HG03103 (cell line): ENCODE results near the gene TNRC6B.

Experiments
- ATAC-seq: cut with Tn5 transposase; IDR thresholded peaks from one replicate; pipeline ENCODE4 v1.9.1; 2021; ENCODE audit warnings: low read depth; ENCODE audit not compliant: unreplicated experiment

The TNRC6B gene

GRCh38 chr22:40237788-40238424, 60.2 kb downstream of the TNRC6B start:
- ATAC-seq, result no peak

DNA sequence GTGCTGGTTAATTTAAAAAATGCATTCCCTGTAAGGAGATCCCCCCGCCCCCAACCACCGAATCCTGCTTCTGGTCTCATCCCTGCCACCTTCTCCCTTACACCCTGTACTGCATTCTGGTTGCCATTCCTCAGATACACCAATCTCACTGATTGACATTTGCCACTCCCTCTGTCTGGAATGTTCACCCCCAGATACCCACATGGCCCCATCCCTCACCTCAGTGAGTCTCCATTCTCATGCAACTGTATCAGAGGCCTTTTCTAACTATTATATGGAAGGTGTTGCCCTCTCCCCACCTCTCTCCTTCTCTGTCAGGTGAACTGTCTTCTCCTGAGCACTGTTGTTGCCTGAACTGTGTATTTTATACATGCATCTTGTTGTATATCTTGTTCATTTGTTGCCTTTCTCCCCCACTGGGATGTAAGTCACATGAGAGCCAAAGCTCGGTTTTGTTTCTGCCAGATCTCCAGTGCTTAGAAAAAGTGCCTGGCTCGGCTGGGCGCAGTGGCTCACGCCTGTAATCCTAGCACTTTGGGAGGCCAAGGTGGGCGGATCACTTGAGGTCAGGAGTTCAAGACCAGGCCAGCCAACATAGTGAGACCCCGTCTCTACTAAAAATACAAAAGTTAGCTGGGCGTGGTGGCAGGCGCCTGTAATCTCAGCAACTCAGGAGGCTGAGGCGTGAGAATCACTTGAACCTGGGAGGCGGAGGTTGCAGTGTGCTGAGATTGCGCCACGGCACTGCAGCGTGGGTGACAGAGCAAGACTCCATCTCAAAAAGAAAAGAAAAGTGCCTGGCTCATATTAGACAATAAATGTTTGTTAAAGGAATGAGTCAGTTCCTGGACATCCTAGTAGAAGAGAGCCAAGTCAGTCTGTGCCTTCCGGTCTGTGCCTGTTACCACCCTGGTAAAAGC, 61.0 kb downstream of the TNRC6B start:
- ATAC-seq, result no peak

DNA sequence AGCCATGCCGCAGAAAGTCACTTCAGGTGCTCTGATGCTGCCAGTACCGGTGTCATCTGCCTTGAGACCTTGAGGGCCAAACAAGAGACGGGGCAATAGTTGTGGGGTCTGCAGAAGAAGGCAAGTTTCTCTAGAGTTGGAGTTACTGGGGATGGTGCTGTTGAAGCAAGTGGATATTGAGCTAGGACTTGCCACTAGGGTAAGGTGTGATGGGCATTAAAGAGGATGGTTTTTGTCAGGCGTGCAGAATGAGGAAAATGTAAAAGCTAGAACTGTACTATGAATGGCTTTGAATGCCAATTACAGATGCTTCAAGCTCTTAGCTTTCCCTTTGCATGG, 61.6 kb downstream of the TNRC6B start:
- ATAC-seq, result no peak

DNA sequence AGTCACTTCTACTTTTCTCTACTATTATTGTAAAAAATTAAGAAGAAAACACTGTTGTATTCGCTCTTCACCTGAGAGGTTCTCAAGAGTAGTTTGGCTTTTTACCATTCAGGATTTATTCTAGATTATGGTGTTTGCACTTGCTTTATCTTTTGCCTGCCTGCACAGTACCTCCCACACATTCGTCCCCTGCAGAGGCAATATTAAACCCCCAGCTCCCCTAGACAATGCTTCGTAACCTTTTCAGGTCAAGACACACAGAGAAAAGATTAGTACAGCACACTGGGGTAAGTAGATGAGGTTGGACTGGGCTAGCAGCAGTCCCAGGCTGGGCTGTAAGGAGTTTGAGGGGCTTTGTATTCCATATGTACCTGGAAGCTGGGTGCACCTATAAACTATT, 62.4 kb downstream of the TNRC6B start:
- no peak for ATAC-seq

GRCh38 chr22:40240686-40241085, 63.0 kb downstream of the TNRC6B start:
- no peak for ATAC-seq

GRCh38 chr22:40241200-40241763, 63.6 kb downstream of the TNRC6B start:
- no peak for ATAC-seq

- no peak for ATAC-seq
Measured at GRCh38 chr22:40243891-40244290, 66.2 kb downstream of the TNRC6B start.

DNA sequence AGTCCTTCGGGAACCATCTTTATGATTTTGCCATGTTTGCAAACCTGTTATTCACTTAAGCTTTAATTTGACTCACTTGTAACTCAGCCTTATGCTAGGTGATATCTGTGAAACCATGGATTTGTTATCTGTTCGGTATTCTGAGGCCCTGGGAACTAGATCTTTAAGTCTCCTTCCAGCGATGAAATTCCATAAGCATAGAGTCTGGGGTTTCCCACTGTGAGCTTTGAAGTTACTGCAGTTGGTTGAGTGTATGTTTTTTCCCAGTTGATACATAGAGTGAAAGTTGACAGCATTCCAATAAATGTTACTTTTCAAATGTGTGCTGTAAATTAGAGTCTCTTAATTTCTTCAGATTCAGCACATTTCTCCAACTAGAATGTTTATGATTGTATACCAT, 66.9 kb downstream of the TNRC6B start:
- no peak for ATAC-seq

DNA sequence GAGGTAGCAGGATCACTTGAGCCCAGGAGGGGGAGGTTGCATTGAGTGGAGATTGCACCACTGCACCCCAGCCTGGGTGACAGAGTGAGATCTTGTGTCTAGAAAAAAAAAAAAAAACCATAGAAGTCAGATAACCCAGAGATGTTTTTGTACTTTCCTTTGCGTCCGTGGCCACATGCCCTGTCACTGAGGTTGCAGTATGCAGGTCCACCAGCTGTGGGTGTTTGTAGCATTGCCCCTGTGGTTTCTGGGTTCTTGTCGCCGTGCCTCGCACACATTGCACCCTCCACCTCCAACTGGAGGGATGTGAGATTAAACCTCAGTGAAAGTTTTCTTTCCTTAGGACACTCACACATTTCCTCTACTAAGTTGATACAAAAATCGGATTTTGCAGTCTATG, 70.3 kb downstream of the TNRC6B start:
- no peak for ATAC-seq

- ATAC-seq, result no peak
Measured at GRCh38 chr22:40249286-40249685, 71.6 kb downstream of the TNRC6B start.

DNA sequence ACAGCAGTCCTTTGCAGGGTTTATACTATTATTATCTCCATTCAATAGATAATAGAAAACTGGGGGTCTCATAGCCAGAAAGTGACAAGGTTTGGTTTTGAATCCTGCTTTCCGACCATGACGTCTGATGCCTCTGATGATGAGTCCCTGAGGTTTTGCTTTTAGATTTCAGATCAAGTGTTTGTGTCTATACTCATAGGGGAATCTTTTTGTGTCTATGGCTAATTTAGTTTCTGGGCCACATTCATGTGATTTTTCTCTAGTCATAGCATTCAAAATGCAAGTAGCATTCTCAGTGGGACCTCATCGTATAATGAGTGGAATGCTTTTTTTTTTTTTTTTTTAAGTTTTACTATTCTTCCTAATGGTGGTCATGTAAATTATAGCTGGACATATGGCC, 72.9 kb downstream of the TNRC6B start:
- ATAC-seq, result no peak

DNA sequence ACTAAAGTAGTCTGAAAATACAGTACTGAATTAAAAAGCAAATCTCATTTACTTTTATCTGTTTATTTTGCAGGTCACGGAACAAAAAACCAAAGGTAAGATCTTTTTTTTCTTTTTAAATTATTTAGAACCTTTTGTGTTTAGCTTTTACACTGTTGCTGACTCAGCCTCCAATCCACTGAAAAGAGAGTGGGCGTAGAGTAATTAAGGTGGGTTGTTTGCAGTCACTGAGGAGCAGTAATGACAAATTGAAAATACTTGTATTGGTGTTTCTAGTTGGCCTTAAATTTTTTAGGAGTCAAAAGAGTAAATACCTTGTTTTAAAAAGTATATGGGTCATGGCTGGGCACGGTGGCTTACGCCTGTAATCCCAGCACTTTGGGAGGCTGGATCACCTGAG, 73.4 kb downstream of the TNRC6B start:
- ATAC-seq, result no peak

- no peak for ATAC-seq
Measured at GRCh38 chr22:40252146-40252545, 74.4 kb downstream of the TNRC6B start.

DNA sequence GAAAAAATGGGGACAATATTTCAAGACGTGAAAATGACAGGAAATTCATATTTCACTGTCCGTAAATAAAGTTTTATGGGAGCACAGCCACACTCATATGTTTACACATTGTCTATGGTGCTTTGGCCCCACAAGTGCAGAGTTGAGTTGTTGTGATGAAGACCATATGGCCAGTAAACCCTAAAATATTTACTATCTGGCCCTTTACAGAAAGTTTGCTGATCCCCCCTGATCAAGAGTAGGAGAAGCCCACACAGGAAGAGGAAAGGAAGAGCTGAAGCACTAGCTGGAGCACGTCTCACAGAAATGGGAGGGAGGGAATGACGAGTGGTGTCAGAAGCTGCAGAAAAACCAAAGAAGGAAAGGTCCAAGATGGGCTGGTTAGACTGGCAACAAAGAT, 78.8 kb downstream of the TNRC6B start:
- no peak for ATAC-seq

GRCh38 chr22:40258017-40258416, 80.3 kb downstream of the TNRC6B start:
- ATAC-seq, result no peak

DNA sequence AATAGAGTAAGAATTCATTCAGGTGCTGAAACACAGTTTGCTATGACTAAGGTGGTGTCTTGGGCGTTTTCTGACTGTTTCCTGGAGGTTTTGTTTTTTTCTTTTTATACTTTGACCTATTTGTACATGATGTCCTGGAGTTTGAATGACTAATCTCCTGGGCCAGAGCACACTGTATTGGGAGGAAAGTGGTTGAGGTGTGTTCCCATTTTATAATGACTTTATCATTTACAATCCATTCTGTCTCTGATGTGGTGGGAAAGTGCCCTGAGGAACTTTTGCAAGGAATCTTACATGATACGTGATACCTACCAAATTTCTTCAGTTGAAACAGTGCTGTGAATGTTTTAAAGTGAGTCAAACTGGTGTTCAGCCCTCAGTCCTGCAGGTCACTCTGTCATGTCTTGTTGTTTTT, 80.8 kb downstream of the TNRC6B start:
- ATAC-seq, result no peak

DNA sequence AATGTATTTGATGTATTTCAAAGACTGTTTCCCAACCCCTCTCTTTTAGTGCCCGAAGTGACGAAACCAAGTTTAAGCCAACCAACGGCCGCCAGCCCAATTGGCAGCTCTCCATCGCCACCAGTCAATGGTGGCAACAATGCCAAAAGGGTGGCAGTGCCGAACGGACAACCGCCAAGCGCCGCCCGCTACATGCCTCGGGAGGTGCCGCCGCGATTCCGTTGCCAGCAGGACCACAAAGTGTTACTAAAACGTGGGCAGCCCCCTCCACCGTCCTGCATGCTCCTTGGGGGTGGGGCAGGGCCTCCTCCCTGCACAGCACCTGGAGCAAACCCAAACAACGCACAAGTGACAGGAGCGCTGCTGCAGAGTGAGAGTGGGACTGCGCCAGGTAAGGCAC, 84.1 kb downstream of the TNRC6B start:
- ATAC-seq, result no peak

- no peak for ATAC-seq
Measured at GRCh38 chr22:40263191-40263590, 85.5 kb downstream of the TNRC6B start.

GRCh38 chr22:40265783-40266182, 88.1 kb downstream of the TNRC6B start:
- no peak for ATAC-seq

DNA sequence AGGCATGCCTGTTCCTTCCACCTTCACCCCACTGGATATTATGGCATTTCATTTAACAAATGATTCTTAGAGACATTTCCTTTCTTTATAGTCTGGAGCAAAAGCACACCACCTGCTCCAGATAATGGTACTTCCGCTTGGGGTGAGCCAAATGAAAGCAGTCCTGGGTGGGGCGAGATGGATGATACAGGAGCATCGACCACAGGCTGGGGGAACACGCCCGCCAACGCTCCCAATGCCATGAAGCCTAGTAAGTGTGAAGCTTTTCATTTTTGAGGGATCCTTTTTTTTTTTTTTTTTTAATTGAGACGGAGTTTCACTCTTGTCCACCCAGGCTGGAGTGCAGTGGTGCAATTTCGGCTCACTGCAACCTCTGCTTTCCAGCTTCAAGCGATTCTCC, 92.3 kb downstream of the TNRC6B start:
- ATAC-seq, result no peak

GRCh38 chr22:40270748-40271373, 93.1 kb downstream of the TNRC6B start:
- ATAC-seq, result no peak
